UCSD-AML1 (cell line): ENCODE data around the gene MROH2B.

ENCODE experiments used
- DNase-seq: peaks from one replicate; lab custom pipeline; 2025; ENCODE audit not compliant: unreplicated experiment; lab: John Stamatoyannopoulos, UW

The MROH2B gene

DNA sequence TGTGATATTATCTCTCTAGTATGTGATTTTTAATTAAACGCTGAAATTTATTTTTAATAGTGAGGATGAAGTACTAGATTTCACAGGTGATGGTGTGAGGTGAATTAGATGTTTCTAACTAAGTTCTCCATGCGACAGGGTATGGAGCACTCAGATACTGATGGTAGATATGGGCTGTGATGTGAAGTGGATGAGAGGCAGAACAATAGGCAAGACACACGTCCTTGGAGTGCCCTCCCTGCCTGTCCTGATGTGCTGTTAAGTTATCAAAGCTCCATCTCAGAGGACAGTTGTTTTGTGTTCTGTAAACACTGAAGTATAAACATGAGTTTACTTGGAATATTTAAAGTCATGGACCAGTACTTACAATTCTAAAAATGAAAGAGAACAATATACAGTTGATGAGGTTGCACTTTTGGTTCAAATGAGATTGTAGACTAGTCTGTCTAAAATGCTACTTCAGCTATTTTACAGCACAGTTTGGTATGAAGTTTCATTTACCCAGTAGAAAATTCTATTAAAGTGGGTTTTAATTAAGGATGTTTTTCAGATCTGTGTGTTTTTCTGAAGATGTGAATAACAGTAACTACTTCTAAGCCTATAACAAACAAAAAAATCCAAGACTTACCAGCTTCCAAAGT lies 97.7 kb downstream of the MROH2B start:
- DNase-seq = no peak

DNA sequence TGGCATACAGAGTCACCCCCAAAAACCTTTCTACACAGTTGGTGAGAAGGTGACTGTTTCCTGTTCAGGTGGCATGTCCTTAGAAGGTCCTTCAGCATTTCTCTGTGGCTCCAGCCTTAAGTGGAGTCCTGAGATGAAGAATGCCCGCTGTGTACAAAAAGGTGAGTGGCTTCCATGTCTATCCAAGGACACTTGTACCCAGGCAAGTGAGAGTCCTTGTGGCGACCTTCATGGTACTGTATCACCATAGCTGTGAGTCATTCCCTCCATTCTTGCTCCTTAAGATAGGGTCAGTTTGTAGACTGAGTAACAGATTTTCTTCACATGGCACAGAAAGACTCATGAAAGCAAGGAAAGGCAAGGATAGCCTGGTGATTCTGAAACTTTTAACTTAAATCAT lies 98.7 kb downstream of the MROH2B start:
- no peak for DNase-seq

DNA sequence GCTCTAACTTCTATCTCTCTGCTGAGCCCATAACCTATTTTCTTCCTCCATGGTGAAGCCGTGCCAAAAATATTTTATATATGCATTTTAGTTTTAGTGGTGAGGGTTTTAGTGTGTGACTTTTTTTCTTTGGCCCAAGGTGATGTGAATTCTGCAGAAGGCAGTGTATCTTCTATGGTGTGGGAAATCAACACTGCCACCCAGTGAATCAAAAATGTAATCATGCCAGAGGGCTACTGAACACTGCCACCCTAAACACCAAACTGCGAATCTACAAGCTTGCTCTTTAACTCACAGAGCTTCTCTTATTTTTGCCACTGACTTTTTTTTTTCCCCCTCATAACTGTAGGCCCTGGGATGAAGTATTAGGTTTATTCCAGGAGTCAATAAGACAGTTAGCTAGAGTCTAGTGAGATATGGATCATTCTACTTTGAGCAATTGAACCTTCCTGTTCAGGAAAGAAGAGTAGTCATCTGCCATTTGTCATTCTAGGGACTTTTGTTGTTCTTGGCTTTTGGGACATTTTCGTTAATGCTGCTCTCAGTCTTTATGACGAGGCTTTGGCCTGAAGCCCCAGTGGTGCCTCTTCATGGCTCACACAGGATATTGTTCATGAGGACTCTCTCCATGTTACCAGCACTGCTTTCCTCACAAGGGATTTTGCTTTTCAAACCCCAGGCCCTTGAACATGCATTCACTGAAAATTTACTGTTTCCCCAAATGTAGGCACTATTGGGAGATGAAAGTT lies 108.8 kb downstream of the MROH2B start:
- DNase-seq = no peak

DNA sequence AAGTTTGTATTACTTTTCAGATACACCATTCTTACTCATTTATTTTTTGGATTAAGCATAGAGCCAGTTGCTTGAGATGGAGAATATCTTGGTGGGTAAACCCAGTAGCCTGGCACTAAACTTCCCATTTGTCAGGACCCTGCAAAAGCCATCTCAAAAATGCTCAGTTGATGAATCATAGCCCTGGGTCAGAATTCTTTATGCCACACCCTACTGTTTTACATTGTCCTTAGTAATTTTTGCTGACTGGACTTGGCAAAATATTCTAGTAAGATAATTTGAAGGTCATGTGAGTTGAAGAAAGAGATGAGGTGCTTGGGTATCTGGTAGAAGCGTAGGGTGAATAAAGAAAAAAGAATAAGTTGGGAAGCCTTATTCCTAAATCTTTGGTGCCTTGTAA lies 111.1 kb downstream of the MROH2B start:
- no peak for DNase-seq

DNA sequence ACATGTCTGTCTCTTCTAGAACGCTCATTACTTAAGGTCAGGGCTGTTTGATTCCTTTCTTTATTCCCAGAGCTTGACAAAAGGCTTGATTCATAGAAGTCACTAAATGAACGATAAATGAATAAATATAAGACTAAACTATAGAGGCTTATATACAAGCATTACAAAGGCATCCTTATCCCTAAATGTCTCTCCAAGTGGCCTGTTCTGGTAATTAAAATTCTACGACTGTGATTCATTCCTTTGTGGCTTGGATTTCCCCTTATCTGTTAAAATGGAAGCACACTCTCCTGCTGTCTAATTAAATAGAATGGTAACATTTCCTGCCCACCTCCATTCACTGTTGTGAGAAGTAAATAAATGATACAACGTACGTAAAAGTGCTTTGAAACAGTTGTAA lies 112.3 kb downstream of the MROH2B start:
- no peak for DNase-seq

DNA sequence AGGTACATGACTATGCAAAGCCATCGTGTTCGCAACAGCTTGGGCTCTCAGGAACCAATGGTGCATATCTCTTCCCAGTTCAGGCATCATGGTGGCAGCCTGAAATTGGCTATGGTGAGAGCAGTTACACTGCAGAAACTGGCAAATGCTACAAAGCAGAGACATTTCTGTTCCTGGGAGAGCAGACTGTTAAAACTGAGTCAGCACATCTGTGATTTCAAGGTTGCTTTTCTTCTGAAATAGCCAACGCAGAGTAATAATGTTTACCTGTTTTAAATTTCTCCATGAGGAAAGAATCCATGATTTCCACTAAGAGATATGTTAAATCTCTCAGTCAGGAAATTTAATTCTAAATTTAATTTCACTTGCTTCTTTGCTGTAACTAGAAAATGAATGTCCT lies 114.1 kb downstream of the MROH2B start:
- DNase-seq = no peak

DNA sequence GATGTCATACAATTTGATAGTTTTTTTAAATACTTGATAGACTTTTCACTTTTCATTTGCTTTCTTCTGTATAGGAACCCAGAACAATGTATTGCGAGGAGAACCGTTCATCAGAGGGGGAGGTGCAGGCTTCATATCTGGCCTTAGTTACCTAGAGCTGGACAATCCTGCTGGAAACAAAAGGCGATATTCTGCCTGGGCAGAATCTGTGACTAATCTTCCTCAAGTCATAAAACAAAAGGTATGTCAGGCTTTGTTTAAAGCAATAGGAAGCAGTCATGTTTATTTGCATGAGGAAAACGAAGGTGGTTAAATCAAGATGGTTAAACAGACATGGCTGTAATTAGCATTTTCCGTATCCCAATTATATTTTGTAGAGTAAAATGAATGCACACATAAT lies 115.8 kb downstream of the MROH2B start:
- no peak for DNase-seq
